HG02885 (cell line): ENCODE measurements around the gene PLEKHA6.

Experiments
- ATAC-seq: cut with Tn5 transposase; IDR thresholded peaks from one replicate; pipeline ENCODE4 v1.9.1; 2021; ENCODE audit warnings: mild to moderate bottlenecking; ENCODE audit not compliant: unreplicated experiment, poor library complexity

PLEKHA6 gene

DNA sequence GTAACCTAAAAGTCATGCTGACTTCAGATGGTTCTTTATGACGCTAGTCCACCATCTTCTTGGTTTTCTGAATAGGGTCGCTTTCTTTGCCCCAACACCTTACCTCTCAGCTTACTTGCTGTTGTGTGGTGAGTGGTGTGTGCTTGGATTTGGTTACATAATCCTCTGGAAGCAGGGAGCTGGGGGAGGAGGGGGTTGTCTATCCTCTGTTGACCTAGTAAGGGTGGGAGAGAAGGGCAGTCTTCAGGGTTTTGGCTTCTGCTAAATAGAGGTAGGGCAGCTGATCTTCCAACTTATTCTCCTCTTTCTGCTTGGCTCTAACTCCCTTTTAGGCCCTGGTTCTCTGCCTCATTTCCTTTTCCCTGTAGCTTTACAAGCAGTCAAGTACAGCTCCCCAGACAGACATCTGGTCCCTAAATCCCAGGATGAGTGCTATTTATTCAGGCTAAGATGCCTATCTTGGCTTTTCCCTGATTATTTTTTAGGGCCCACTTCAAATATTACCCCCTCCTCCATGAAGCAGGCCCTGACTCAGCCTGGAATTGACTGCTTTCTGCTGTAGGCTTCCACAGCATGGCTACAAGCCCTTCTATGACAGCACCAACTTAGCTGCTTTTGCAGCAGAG lies 187.2 kb downstream of the PLEKHA6 start:
- ATAC-seq = no peak

DNA sequence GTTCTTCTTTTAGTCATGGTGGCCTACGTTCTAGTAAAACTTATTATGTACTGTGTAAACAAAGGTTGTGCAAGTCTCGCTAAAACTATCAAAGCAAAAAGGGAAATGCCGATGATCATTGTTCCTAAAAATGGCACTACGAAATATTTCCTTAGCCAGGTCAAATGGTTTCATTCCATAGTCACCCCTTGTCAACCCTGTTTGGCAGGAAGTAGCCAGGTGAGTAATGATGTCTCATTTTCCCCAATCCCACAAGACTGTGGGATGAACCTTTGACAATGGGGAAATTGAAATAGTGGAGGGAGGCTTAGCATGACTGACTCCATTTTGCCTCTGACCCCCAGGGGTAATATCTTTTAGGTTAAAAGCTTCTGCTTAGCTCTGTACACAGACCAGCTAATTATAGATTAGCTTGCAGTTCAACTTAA lies 188.0 kb downstream of the PLEKHA6 start:
- no peak for ATAC-seq

DNA sequence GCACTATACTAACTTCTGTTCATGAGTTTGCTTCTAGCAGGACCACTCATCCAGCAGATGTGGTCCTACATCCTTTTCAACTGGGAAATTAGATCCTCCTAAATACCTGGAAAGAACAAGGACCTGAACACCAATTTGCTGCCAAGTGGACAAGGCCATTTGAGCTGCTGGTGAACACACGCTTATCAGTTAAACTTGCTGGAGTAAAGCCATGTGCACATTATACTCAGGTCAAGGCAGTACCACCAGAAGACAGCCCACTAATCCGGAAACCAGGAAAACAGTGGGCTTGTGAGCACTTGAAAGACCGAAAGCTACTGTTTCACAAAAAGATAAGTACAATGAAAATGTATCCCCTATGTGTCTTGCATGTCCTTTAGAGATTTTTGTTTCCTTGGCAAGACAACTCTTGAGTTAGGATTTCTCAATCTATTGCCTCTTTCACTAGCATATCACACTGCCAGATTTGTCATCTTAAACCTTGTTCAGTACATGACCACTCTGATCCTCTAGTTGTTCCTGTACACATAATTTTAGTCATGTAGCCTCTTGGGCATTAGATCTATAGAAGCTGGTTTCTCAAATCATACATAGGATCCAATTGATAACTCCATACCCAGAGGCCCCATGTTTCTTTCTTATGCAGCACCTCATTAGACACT lies 189.1 kb downstream of the PLEKHA6 start:
- ATAC-seq = no peak

GRCh38 chr1:204169858-204170257 lies 189.9 kb downstream of the PLEKHA6 start:
- ATAC-seq = no peak
